Endodermal cell (in vitro differentiated cells): ENCODE results near the gene MFN2. TPM values are rescaled to one million over a fixed set of nuclear protein-coding genes. Genes with fewer than 3 reads are reported as not detected.

ENCODE experiments used
- DNase-seq: peaks from one replicate; pipeline ENCODE4 v3.0.0-alpha.2; 2017
- H3K27ac ChIP-seq: 2 replicates; pipeline ENCODE4 v1.5.1; 2013; ENCODE audit warnings: mild to moderate bottlenecking, low read depth, low read length, moderate library complexity
- H3K27me3 ChIP-seq: 2 replicates; pipeline ENCODE4 v1.6.1; 2013; ENCODE audit warnings: mild to moderate bottlenecking, low read length, moderate library complexity; ENCODE audit not compliant: insufficient read depth, control insufficient read depth, poor library complexity, severe bottlenecking
- H3K36me3 ChIP-seq: 2 replicates; pipeline ENCODE4 v1.7.0; 2013; ENCODE audit warnings: mild to moderate bottlenecking, low read length, moderate library complexity; ENCODE audit not compliant: control insufficient read depth, insufficient read depth
- H3K4me1 ChIP-seq: one replicate; pipeline ENCODE4 v1.7.0; 2013; ENCODE audit warnings: low read length; ENCODE audit not compliant: control insufficient read depth, insufficient read depth
- H3K4me3 ChIP-seq: 2 replicates; pipeline ENCODE4 v1.5.1; 2013; ENCODE audit warnings: mild to moderate bottlenecking, low read length, moderate library complexity
- H3K9ac ChIP-seq: 2 replicates; pipeline ENCODE4 v1.6.1; 2013; ENCODE audit warnings: mild to moderate bottlenecking, low read length, moderate library complexity; ENCODE audit not compliant: poor library complexity, severe bottlenecking; ENCODE audit errors: extremely low read depth
- H3K9me3 ChIP-seq: 2 replicates; pipeline ENCODE4 v1.6.1; 2013; ENCODE audit warnings: mild to moderate bottlenecking, low read length, moderate library complexity; ENCODE audit not compliant: control insufficient read depth
- H3K27ac Mint-ChIP-seq: 2 replicates; pipeline ENCODE4 v1.8.0; 2020; ENCODE audit warnings: mixed read lengths
- H3K27me3 Mint-ChIP-seq: 2 replicates; pipeline ENCODE4 v1.8.0; 2021; ENCODE audit warnings: mild to moderate bottlenecking, mixed read lengths; ENCODE audit not compliant: insufficient read depth
- H3K36me3 Mint-ChIP-seq: 2 replicates; pipeline ENCODE4 v1.8.0; 2020; ENCODE audit warnings: low read depth, mixed read lengths
- H3K4me1 Mint-ChIP-seq: 2 replicates; pipeline ENCODE4 v1.8.0; 2020; ENCODE audit warnings: mixed read lengths
- H3K4me3 Mint-ChIP-seq: 2 replicates; pipeline ENCODE4 v1.8.0; 2020; ENCODE audit warnings: mild to moderate bottlenecking, moderate library complexity, mixed read lengths
- H3K9me3 Mint-ChIP-seq: 2 replicates; pipeline ENCODE4 v1.8.0; 2020; ENCODE audit warnings: mild to moderate bottlenecking, mixed read lengths
- CTCF ChIP-seq: fragments of 200-600 bp; sonication (generic); conservative IDR thresholded peaks from 2 replicates; pipeline ENCODE4 v1.5.0; 2021; ENCODE audit warnings: antibody characterized with exemption, mild to moderate bottlenecking
- WGBS, 2 experiments: methylation state at CpG; one replicate each; pipeline versions ENCODE4 v1.1.5 to v1.1.7; 2013; ENCODE audit warnings: missing lambda C conversion rate in 2 of 2, mixed read lengths in 1 of 2; ENCODE audit not compliant: insufficient coverage in 1 of 2, insufficient read length in 1 of 2; 5-methylcytosine and 5-hydroxymethylcytosine counted together
- total RNA-seq, 2 donors: library from RNA; stranded (reverse); fragmentation: NEBNext Ultra II Directional in 1 of 2; extraction: Animal tissue kit (Norgen Biotek cat#: 25700) in 1 of 2; gene quantifications; 2 replicates in 1 of 2; 3 replicates in 1 of 2; pipeline ENCODE4 v1.2.1, GENCODE V29; 2021

Gene MFN2
- total RNA-seq, 2 donors from 2014 or later = 41.7 to 56.3 TPM

GRCh38 chr1:11957897-11958296, 22.3 kb upstream of the MFN2 start:
- no peak for DNase-seq
- Histone ChIP-seq H3K9me3 (no peaks in the 10 kb centered on the region), H3K9ac (no peak overlapping the region), H3K4me3 (no peak overlapping the region), H3K4me1 (no peaks in the 10 kb centered on the region), H3K27me3 (no peaks in the 10 kb centered on the region), H3K27ac (no peak overlapping the region), H3K36me3 (peaks cover 42% of the 10 kb centered on the region)
- TF ChIP-seq CTCF = no peak
- peaks cover 28% of the 10 kb centered on the region for H3K36me3 Mint-ChIP-seq
- H3K27me3 Mint-ChIP-seq = no peaks in the 10 kb centered on the region
- no peak overlapping the region for H3K4me3 Mint-ChIP-seq
- no peak overlapping the region for H3K27ac Mint-ChIP-seq
- no peaks in the 10 kb centered on the region for H3K4me1 Mint-ChIP-seq
- 94 to 100% methylated on average over 5 to 12 of the region's 12 CpGs for WGBS, 2 experiments
- H3K9me3 Mint-ChIP-seq = no peaks in the 10 kb centered on the region

GRCh38 chr1:11960276-11960675, 20.0 kb upstream of the MFN2 start:
- no peak overlapping the region for H3K27ac ChIP-seq
- no peak overlapping the region for H3K4me3 Mint-ChIP-seq
- no peak overlapping the region for H3K27ac Mint-ChIP-seq
- H3K4me1 ChIP-seq = no peaks in the 10 kb centered on the region
- H3K9me3 Mint-ChIP-seq = no peaks in the 10 kb centered on the region
- H3K36me3 Mint-ChIP-seq = peaks cover 34% of the 10 kb centered on the region
- H3K9me3 ChIP-seq = no peaks in the 10 kb centered on the region
- 96 to 100% methylated on average over 4 to 5 of the region's 5 CpGs for WGBS, 2 experiments
- no peak for DNase-seq
- no peaks in the 10 kb centered on the region for H3K27me3 Mint-ChIP-seq
- no peaks in the 10 kb centered on the region for H3K4me1 Mint-ChIP-seq
- H3K36me3 ChIP-seq = peaks cover 42% of the 10 kb centered on the region
- no peaks in the 10 kb centered on the region for H3K27me3 ChIP-seq
- TF ChIP-seq CTCF = no peak
- H3K9ac ChIP-seq = no peak overlapping the region
- no peak overlapping the region for H3K4me3 ChIP-seq

- no peak overlapping the region for H3K27ac Mint-ChIP-seq
- 95 to 100% methylated on average over 4 to 6 of the region's 6 CpGs for WGBS, 2 experiments
- H3K4me3 Mint-ChIP-seq = no peak overlapping the region
- no peaks in the 10 kb centered on the region for H3K4me1 ChIP-seq
- TF ChIP-seq CTCF = no peak
- H3K27me3 Mint-ChIP-seq = no peaks in the 10 kb centered on the region
- peaks cover 33% of the 10 kb centered on the region for H3K36me3 Mint-ChIP-seq
- H3K27ac ChIP-seq = no peak overlapping the region
- H3K4me3 ChIP-seq = no peak overlapping the region
- no peaks in the 10 kb centered on the region for H3K9me3 Mint-ChIP-seq
- no peak overlapping the region for H3K9ac ChIP-seq
- H3K9me3 ChIP-seq = no peaks in the 10 kb centered on the region
- no peaks in the 10 kb centered on the region for H3K4me1 Mint-ChIP-seq
- no peaks in the 10 kb centered on the region for H3K27me3 ChIP-seq
- H3K36me3 ChIP-seq = peaks cover 42% of the 10 kb centered on the region
- no peak for DNase-seq
Observed at GRCh38 chr1:11960715-11961114, 19.5 kb upstream of the MFN2 start.
